ENCODE measurements around the gene DBNDD1.

DNA sequence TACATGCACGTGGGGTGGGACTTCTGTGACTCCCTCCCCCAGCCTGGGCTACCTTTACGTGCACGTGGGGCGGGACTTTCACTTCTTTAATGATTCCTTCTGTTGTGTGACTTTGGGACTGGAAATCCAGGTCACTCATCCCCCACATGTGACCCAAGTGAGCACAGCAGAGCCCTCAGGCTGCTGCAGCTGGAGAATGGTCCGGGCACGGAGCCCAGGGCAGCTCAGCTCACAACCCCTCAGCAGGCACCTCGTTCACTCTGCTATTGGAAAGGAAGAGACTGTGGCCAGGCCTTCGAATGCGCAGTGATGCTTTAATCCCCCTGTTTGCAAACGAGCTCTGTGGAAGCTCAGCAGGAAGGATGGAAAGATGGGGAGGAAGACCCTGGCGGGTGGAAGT, 14.7 kb downstream of the DBNDD1 start:
- TF ChIP-seq, protein P1, sequence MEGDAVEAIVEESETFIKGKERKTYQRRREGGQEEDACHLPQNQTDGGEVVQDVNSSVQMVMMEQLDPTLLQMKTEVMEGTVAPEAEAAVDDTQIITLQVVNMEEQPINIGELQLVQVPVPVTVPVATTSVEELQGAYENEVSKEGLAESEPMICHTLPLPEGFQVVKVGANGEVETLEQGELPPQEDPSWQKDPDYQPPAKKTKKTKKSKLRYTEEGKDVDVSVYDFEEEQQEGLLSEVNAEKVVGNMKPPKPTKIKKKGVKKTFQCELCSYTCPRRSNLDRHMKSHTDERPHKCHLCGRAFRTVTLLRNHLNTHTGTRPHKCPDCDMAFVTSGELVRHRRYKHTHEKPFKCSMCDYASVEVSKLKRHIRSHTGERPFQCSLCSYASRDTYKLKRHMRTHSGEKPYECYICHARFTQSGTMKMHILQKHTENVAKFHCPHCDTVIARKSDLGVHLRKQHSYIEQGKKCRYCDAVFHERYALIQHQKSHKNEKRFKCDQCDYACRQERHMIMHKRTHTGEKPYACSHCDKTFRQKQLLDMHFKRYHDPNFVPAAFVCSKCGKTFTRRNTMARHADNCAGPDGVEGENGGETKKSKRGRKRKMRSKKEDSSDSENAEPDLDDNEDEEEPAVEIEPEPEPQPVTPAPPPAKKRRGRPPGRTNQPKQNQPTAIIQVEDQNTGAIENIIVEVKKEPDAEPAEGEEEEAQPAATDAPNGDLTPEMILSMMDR (IDR thresholded peaks at IDR 0.05) = no peak
- TF ChIP-seq POLR2A (IDR thresholded peaks at IDR 0.05) = no peak
